PC-3 (cell line): ENCODE data around the gene RPL29. TPM values are rescaled to one million over a fixed set of nuclear protein-coding genes. Genes with fewer than 3 reads are reported as not detected.

Source experiments
- ATAC-seq: fragments of 200-7000 bp; cut with Tn5 transposase; 2 replicates; pipeline ENCODE4 v1.9.1; 2020; ENCODE audit warnings: mild to moderate bottlenecking, moderate library complexity
- BruUV-seq: library from RNA; stranded (reverse); fragments of 400-500 nt; replicated peaks from 2 replicates; lab custom pipeline; 2021; lab: Mats Ljungman, UMichigan
- CTCF ChIA-PET: fragments of 300-600 bp; sonication (Branson Sonifier 250); formaldehyde crosslinking; loops from one replicate; lab custom pipeline; 2022; ENCODE audit warnings: antibody characterized with exemption; lab: Charles Lee
- POLR2A ChIA-PET: fragments of 300-600 bp; sonication (Branson Sonifier 250); formaldehyde crosslinking; loops from one replicate; lab custom pipeline; 2022; ENCODE audit warnings: antibody characterized with exemption; ENCODE audit not compliant: unreplicated experiment; lab: Charles Lee
- DNase-seq: peaks from one replicate; pipeline ENCODE4 v3.0.0-alpha.2; 2015
- H2AFZ ChIP-seq: fragments of 300-600 bp; sonication (generic); 2 replicates; pipeline ENCODE4 v1.6.0; 2016; ENCODE audit warnings: antibody characterized with exemption, low read length
- H3F3A ChIP-seq: fragments of 300-600 bp; sonication (generic); one replicate; pipeline ENCODE4 v1.6.0; 2017; ENCODE audit warnings: antibody characterized with exemption, low read length, control low read depth, mild to moderate bottlenecking; ENCODE audit not compliant: unreplicated experiment
- H3K27ac ChIP-seq: fragments of 300-600 bp; sonication (generic); 2 replicates; pipeline ENCODE4 v1.5.1; 2016; ENCODE audit warnings: mild to moderate bottlenecking, low read length
- H3K27me3 ChIP-seq: fragments of 300-600 bp; sonication (generic); 2 replicates; pipeline ENCODE4 v1.6.1; 2016; ENCODE audit warnings: low read length, mixed read lengths
- H3K36me3 ChIP-seq: fragments of 300-600 bp; sonication (generic); 2 replicates; pipeline ENCODE4 v1.6.1; 2016; ENCODE audit warnings: low read depth, mixed run types, low read length, mixed read lengths
- H3K4me1 ChIP-seq: fragments of 300-600 bp; sonication (generic); 2 replicates; pipeline ENCODE4 v1.5.1; 2016; ENCODE audit warnings: low read length; ENCODE audit not compliant: insufficient read depth
- H3K4me2 ChIP-seq: fragments of 300-600 bp; sonication (generic); 2 replicates; pipeline ENCODE4 v1.6.0; 2016; ENCODE audit warnings: low read length
- H3K4me3 ChIP-seq: fragments of 300-600 bp; sonication (generic); 2 replicates; pipeline ENCODE4 v1.5.1; 2016; ENCODE audit warnings: mild to moderate bottlenecking, low read length, mixed read lengths
- H3K79me2 ChIP-seq: fragments of 300-600 bp; sonication (generic); 2 replicates; pipeline ENCODE4 v1.6.1; 2017; ENCODE audit warnings: low read length, mixed read lengths
- H3K9ac ChIP-seq: fragments of 300-600 bp; sonication (generic); 2 replicates; pipeline ENCODE4 v1.6.0; 2016; ENCODE audit warnings: mild to moderate bottlenecking, low read length
- H3K9me2 ChIP-seq: fragments of 300-600 bp; sonication (generic); replicated peaks from 2 replicates; pipeline ENCODE4 v1.6.1; 2016; ENCODE audit warnings: mixed run types, low read length, mixed read lengths
- H3K9me3 ChIP-seq: fragments of 300-600 bp; sonication (generic); 2 replicates; pipeline ENCODE4 v1.6.1; 2016; ENCODE audit warnings: low read length, mixed read lengths
- H4K20me1 ChIP-seq: fragments of 300-600 bp; sonication (generic); 2 replicates; pipeline ENCODE4 v1.6.1; 2016; ENCODE audit warnings: low read length, mixed read lengths
- CTCF ChIP-seq: fragments of 300-600 bp; sonication (generic); conservative IDR thresholded peaks from 2 replicates; pipeline ENCODE4 v1.5.1; 2017; ENCODE audit warnings: antibody characterized with exemption, low read depth, mild to moderate bottlenecking, low read length
- EZH2 ChIP-seq: fragments of 300-600 bp; sonication (generic); IDR thresholded peaks from one replicate; pipeline ENCODE4 v1.6.1; 2017; ENCODE audit warnings: antibody characterized with exemption, mild to moderate bottlenecking, low read length; ENCODE audit not compliant: unreplicated experiment
- EZH2phosphoT487 ChIP-seq: fragments of 300-600 bp; sonication (generic); IDR thresholded peaks from 2 replicates; pipeline ENCODE4 v1.6.1; 2018; ENCODE audit warnings: mild to moderate bottlenecking, antibody characterized with exemption, low read length, borderline replicate concordance
- intact Hi-C: fragments of 100-400 bp; cut with micrococcal nuclease; formaldehyde crosslinking; loops from 2 replicates; pipeline ENCODE4 v1.9.0; 2023
- total RNA-seq: library from RNA; depleted of rRNA; stranded (reverse); fragments of >200 nt; gene quantifications from 2 replicates; pipeline ENCODE4 v1.2.3, GENCODE V29; 2014

RPL29 gene
- total RNA-seq, 1 experiment from 2014 or later, result 1,807 TPM

- BruUV-seq, result TSS peak; percentile 77
- Histone ChIP-seq H3K4me2 (peak within 1 kb of the TSS; percentile 100), H3K27ac (peak within 1 kb of the TSS; percentile 32), H3K27me3 (no peaks in the 10 kb centered on the region), H3K4me3 (peak within 1 kb of the TSS; percentile 99), H3K79me2 (peaks cover 33% of the 10 kb centered on the region), H3K9me2 (no peaks in the 10 kb centered on the region), H3K9ac (peak within 1 kb of the TSS; percentile 95), H3K36me3 (no peaks in the 10 kb centered on the region), H3K4me1 (peaks cover 23% of the 10 kb centered on the region), H4K20me1 (no peaks in the 10 kb centered on the region), H2AFZ (peak within 1 kb of the TSS; percentile 99), H3F3A (no peaks in the 10 kb centered on the region), H3K9me3 (no peaks in the 10 kb centered on the region)
- CTCF ChIA-PET, result interaction anchor here (2.5 kb wide), 1 partner anchor 33 kb away, joined by 46 read pairs; the partner anchor contains the start of genes PARP3 and RRP9
- POLR2A ChIA-PET, result interaction anchor here (0.7 kb wide), 1 partner anchor 475 kb away, joined by 3 read pairs; no protein-coding TSS in a partner anchor
- intact Hi-C loops, result loop anchor here (1.0 to 2.0 kb wide), 2 partner anchors 24 to 33 kb away; partner anchors contain the start of gene PARP3
- TF ChIP-seq EZH2phosphoT487 (no peak), EZH2 (no peak), CTCF (no peak)
- ATAC-seq (peak; percentile 69), DNase-seq (peak; percentile 81)
Measured at GRCh38 chr3:51974963-51975851, 20.5 kb downstream of the RPL29 start, which contains the start of gene ABHD14A. TSS of gene ABHD14A (plus strand) at chr3:51975064. CDS start at chr3:51975136, 72 bp downstream.

- TF ChIP-seq EZH2phosphoT487, result no peak
- peak; percentile 7; the same call in 1 of the 2 replicates for TF ChIP-seq CTCF
- ChIA-PET CTCF (interaction anchor here (0.8 to 2.5 kb wide), 4 partner anchors 8 to 32 kb away, joined by 3 to 46 read pairs (median 7); partner anchors contain the start of genes ACY1, PARP3, RPL29 and RRP9), POLR2A (interaction anchor here (0.6 to 1.3 kb wide), 2 partner anchors 8 to 22 kb away, joined by 5 to 10 read pairs; partner anchors contain the start of gene ACY1)
- no TSS peak for BruUV-seq
- intact Hi-C loops, result loop anchor here (1.0 to 2.0 kb wide), 2 partner anchors 24 to 32 kb away; partner anchors contain the start of gene PARP3
- DNase-seq (no peak), ATAC-seq (peak; percentile 18)
- Histone ChIP-seq H4K20me1 (no peaks in the 10 kb centered on the region), H3K4me1 (peaks cover 23% of the 10 kb centered on the region), H3K9ac (peak overlapping the region; percentile 95), H3K9me3 (no peaks in the 10 kb centered on the region), H3K36me3 (no peaks in the 10 kb centered on the region), H3K27me3 (no peaks in the 10 kb centered on the region), H3K4me2 (peak overlapping the region; percentile 100), H3F3A (no peaks in the 10 kb centered on the region), H3K9me2 (no peaks in the 10 kb centered on the region), H3K79me2 (peaks cover 33% of the 10 kb centered on the region), H3K27ac (peak overlapping the region; percentile 32), H2AFZ (peak overlapping the region; percentile 99), H3K4me3 (peak overlapping the region; percentile 99)
Measured at GRCh38 chr3:51974277-51974962, 21.3 kb downstream of the RPL29 start.
